Stomach smooth muscle (tissue), 2 donors: ENCODE results near the gene PIK3CG.

Experiments
- H3K27ac ChIP-seq: one replicate; pipeline ENCODE4 v1.7.0; 2013; ENCODE audit warnings: mild to moderate bottlenecking, low read length, inconsistent platforms
- H3K27me3 ChIP-seq, 2 donors: one replicate each; pipeline ENCODE4 v1.7.0; 2013; ENCODE audit warnings: low read length in 2 of 2; ENCODE audit not compliant: insufficient read depth in 2 of 2, control insufficient read depth in 1 of 2
- H3K36me3 ChIP-seq, 2 donors: one replicate each; pipeline ENCODE4 v1.7.0; 2013; ENCODE audit warnings: low read length in 2 of 2; ENCODE audit not compliant: control insufficient read depth in 2 of 2, insufficient read depth in 2 of 2
- H3K4me1 ChIP-seq: one replicate; pipeline ENCODE4 v1.7.0; 2013; ENCODE audit warnings: low read length; ENCODE audit not compliant: control insufficient read depth, insufficient read depth
- H3K4me3 ChIP-seq, 2 donors: one replicate each; pipeline ENCODE4 v1.7.0; 2013; ENCODE audit warnings: low read length in 2 of 2
- H3K9ac ChIP-seq, 2 donors: one replicate each; pipeline ENCODE4 v1.7.0; 2013; ENCODE audit warnings: low read length in 2 of 2, mild to moderate bottlenecking in 1 of 2
- H3K9me3 ChIP-seq, 2 donors: one replicate each; pipeline ENCODE4 v1.7.0; 2013; ENCODE audit warnings: low read length in 2 of 2; ENCODE audit not compliant: control insufficient read depth in 2 of 2
- donor health status: healthy.
- donor health status: Pancreatic carcinoma.

PIK3CG gene

GRCh38 chr7:106858618-106859532, 6.2 kb upstream of the PIK3CG start:
- no peaks in the 10 kb centered on the region for H3K9me3 ChIP-seq
- no peak overlapping the region for H3K9ac ChIP-seq
- H3K36me3 ChIP-seq, result no peaks in the 10 kb centered on the region
- no peak overlapping the region for H3K27ac ChIP-seq
- peaks cover 3% of the 10 kb centered on the region for H3K4me1 ChIP-seq
- H3K27me3 ChIP-seq, result no peaks in the 10 kb centered on the region
- no peak overlapping the region for H3K4me3 ChIP-seq

- H3K27ac ChIP-seq, result no peak overlapping the region
- H3K4me1 ChIP-seq, result peaks cover 3% of the 10 kb centered on the region
- H3K4me3 ChIP-seq, result no peak overlapping the region
These were observed 2.6 kb upstream of the PIK3CG start for GRCh38 chr7:106862317-106863089.

GRCh38 chr7:106863274-106863997, 1.6 kb upstream of the PIK3CG start:
- Histone ChIP-seq H3K9me3 (no peaks in the 10 kb centered on the region), H3K9ac (no peak overlapping the region), H3K4me3 (no peak overlapping the region), H3K36me3 (no peaks in the 10 kb centered on the region), H3K27me3 (no peaks in the 10 kb centered on the region), H3K4me1 (peaks cover 3% of the 10 kb centered on the region), H3K27ac (no peak overlapping the region)

More at GRCh38 chr7:106862317-106863089, 2.6 kb upstream of the PIK3CG start:
- Histone ChIP-seq H3K9me3 (no peaks in the 10 kb centered on the region), H3K36me3 (no peaks in the 10 kb centered on the region), H3K9ac (no peak overlapping the region), H3K27me3 (no peaks in the 10 kb centered on the region)

DNA sequence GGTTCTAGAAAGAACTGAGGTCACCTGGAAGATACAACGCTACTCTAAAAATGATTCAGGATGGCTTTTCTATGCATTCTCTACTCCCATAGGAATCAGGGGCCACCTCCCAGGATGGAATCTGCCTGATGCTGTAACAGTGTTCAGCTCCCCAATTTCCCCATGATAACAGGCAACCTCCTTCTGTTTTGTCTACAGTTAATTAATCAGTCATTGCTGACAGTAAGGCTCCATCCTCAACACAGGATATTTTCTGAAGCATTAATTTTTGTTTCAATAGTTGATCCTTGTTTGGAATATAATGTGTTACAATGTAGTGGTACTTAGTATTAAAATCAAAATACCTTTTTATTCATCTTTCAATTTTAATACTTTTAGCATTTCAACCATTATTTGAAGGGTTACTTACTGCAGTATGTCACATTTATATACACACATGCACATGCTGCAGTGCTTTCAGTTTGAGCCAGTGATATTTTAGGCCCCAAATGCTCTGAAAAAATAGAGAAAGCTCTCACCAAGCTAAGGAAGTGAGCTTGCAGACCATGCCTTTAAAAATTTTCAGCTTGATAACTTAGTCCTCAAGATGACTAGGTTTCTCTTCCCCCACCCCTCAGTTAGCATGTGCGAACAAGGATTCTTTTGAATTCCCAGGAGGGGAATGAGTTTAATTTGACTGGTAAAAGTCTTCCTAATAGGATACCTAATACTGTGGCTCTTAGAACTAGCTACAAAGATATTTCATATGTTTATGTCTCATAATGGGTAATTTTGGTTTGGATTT, 592 bp upstream of the PIK3CG start:
- H3K9me3 ChIP-seq, result no peaks in the 10 kb centered on the region
- H3K9ac ChIP-seq, result no peak overlapping the region
- no peaks in the 10 kb centered on the region for H3K27me3 ChIP-seq
- peaks cover under 1% of the 10 kb centered on the region for H3K4me1 ChIP-seq
- H3K27ac ChIP-seq, result no peak overlapping the region
- no peak overlapping the region for H3K4me3 ChIP-seq
- H3K36me3 ChIP-seq, result no peaks in the 10 kb centered on the region

GRCh38 chr7:106866298-106867281, 1.5 kb downstream of the PIK3CG start:
- no peaks in the 10 kb centered on the region for H3K27me3 ChIP-seq
- no peak overlapping the region for H3K9ac ChIP-seq
- H3K4me3 ChIP-seq, result no peak overlapping the region

DNA sequence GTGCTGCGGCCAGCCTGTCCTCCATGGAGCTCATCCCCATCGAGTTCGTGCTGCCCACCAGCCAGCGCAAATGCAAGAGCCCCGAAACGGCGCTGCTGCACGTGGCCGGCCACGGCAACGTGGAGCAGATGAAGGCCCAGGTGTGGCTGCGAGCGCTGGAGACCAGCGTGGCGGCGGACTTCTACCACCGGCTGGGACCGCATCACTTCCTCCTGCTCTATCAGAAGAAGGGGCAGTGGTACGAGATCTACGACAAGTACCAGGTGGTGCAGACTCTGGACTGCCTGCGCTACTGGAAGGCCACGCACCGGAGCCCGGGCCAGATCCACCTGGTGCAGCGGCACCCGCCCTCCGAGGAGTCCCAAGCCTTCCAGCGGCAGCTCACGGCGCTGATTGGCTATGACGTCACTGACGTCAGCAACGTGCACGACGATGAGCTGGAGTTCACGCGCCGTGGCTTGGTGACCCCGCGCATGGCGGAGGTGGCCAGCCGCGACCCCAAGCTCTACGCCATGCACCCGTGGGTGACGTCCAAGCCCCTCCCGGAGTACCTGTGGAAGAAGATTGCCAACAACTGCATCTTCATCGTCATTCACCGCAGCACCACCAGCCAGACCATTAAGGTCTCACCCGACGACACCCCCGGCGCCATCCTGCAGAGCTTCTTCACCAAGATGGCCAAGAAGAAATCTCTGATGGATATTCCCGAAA, 2.7 kb downstream of the PIK3CG start:
- Histone ChIP-seq H3K9ac (no peak overlapping the region), H3K9me3 (no peaks in the 10 kb centered on the region), H3K4me3 (no peak overlapping the region), H3K36me3 (no peaks in the 10 kb centered on the region), H3K27me3 (no peaks in the 10 kb centered on the region), H3K27ac (no peak overlapping the region), H3K4me1 (no peaks in the 10 kb centered on the region)

More at GRCh38 chr7:106866298-106867281, 1.5 kb downstream of the PIK3CG start:
- H3K9me3 ChIP-seq, result no peaks in the 10 kb centered on the region
- H3K27ac ChIP-seq, result no peak overlapping the region
- no peaks in the 10 kb centered on the region for H3K4me1 ChIP-seq
- H3K36me3 ChIP-seq, result no peaks in the 10 kb centered on the region

DNA sequence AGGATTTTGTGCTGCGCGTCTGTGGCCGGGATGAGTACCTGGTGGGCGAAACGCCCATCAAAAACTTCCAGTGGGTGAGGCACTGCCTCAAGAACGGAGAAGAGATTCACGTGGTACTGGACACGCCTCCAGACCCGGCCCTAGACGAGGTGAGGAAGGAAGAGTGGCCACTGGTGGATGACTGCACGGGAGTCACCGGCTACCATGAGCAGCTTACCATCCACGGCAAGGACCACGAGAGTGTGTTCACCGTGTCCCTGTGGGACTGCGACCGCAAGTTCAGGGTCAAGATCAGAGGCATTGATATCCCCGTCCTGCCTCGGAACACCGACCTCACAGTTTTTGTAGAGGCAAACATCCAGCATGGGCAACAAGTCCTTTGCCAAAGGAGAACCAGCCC, 3.3 kb downstream of the PIK3CG start:
- H3K36me3 ChIP-seq, result no peaks in the 10 kb centered on the region
- no peak overlapping the region for H3K9ac ChIP-seq
- H3K27ac ChIP-seq, result no peak overlapping the region
- no peaks in the 10 kb centered on the region for H3K4me1 ChIP-seq
- H3K9me3 ChIP-seq, result no peaks in the 10 kb centered on the region
- H3K27me3 ChIP-seq, result no peaks in the 10 kb centered on the region
- no peak overlapping the region for H3K4me3 ChIP-seq

DNA sequence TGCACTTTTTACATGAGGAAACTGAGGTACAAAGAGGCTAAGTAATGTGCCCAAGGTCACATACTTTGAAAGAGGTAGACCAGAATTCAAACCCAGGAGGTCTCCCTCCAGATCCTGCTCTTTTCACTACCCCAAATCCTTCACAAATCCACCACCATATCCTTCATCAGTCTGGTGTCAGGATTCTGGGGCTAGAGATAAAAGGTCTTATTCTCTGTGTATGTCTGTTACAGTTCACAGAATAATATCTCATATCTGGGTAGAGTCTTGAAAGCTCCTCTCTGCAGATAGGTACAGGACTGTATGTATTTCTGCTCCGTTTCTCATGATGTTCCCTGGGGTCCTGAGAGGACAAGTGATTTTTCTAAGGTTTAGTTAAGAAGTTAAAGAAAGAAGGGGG, 4.9 kb downstream of the PIK3CG start:
- no peaks in the 10 kb centered on the region for H3K36me3 ChIP-seq
- no peaks in the 10 kb centered on the region for H3K9me3 ChIP-seq
- no peaks in the 10 kb centered on the region for H3K27me3 ChIP-seq
- no peak overlapping the region for H3K4me3 ChIP-seq
- no peak overlapping the region for H3K9ac ChIP-seq
- H3K27ac ChIP-seq, result no peak overlapping the region
- no peaks in the 10 kb centered on the region for H3K4me1 ChIP-seq

- Histone ChIP-seq H3K9ac (no peak overlapping the region), H3K9me3 (no peaks in the 10 kb centered on the region), H3K27me3 (no peaks in the 10 kb centered on the region), H3K4me3 (no peak overlapping the region), H3K4me1 (no peaks in the 10 kb centered on the region), H3K27ac (no peak overlapping the region), H3K36me3 (no peaks in the 10 kb centered on the region)
These were observed 5.4 kb downstream of the PIK3CG start for GRCh38 chr7:106870528-106870927.
